ENCODE data around the gene PAK6.

DNA sequence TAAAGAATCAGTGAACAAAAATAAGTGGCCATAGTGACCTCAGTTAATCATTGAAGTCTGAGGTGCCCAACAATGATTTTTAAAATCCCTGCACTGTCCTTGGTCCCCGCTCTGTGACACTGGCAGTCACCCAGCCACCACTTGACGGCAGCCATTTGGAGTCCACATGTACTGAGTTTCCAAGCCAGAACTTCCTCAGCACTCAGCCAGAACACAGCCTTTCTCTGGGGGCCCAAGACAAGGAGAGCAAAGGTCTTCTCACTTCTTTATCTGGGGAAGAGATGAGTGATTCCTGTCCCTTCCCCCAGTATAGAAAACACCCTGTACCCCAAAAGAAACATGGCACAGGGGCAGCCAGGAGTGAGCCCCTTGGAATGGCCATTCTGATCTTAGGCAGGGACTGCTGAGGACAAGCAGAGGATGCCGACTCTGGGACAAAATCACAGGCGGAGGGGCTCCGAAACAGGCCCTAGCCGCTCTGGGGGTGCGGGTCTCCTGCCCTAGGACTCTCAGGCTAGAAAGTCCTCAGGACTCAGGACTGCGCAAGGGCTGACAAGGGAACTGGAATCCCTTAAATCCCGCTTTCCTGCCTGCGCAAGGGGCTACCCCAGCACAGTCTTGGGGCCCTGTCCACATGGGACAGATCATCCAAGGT lies 12.8 kb downstream of the PAK6 start:
- TF ChIP-seq, protein P1, sequence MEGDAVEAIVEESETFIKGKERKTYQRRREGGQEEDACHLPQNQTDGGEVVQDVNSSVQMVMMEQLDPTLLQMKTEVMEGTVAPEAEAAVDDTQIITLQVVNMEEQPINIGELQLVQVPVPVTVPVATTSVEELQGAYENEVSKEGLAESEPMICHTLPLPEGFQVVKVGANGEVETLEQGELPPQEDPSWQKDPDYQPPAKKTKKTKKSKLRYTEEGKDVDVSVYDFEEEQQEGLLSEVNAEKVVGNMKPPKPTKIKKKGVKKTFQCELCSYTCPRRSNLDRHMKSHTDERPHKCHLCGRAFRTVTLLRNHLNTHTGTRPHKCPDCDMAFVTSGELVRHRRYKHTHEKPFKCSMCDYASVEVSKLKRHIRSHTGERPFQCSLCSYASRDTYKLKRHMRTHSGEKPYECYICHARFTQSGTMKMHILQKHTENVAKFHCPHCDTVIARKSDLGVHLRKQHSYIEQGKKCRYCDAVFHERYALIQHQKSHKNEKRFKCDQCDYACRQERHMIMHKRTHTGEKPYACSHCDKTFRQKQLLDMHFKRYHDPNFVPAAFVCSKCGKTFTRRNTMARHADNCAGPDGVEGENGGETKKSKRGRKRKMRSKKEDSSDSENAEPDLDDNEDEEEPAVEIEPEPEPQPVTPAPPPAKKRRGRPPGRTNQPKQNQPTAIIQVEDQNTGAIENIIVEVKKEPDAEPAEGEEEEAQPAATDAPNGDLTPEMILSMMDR (IDR thresholded peaks at IDR 0.05), result no peak
- TF ChIP-seq POLR2A (IDR thresholded peaks at IDR 0.05) (no peak), POLR2AphosphoS5 (IDR thresholded peaks at IDR 0.05) (no peak)

All from prostate gland (tissue), 2 donors.